HG02852 (cell line): ENCODE data around the gene OOSP2.

Source experiments
- ATAC-seq: cut with Tn5 transposase; IDR thresholded peaks from one replicate; pipeline ENCODE4 v1.9.1; 2021; ENCODE audit warnings: mild to moderate bottlenecking, moderate library complexity; ENCODE audit not compliant: unreplicated experiment

The OOSP2 gene

DNA sequence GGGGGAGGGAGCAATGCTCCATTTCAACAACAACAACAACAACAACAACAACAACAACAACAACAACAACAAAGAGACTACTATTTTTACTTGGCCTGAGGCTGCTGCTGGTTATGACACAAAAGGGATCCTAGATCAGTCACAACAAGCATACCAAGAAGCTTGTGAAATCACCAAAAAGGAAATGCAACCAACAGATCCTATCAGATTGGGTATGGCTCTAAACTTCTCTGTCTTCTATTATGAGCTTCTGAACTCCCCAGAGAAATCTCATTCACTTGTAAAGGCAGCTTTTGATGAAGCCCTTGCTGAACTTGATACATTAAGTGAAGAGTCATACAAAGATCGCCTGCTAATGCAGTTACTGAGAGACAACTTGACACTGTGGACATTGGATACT, 37.8 kb downstream of the OOSP2 start:
- ATAC-seq, result no peak

DNA sequence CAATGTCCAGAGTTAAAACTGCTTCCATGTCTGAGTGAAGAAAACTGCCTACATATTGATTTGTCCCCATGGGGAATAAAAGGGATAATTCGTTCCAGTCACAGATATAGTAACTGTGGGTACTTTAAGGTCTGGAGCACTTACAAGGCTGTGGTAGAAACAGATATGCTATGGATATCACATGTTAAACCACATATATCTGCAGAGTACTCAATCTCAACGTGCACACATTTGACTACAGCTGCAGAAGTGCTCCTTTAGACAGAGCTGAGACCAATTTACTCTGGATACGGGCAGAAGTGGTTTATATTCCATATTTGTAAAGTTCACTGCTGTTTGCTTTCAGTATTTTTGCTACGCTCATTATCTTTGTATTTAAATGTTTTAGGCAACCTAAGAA, 38.5 kb downstream of the OOSP2 start:
- no peak for ATAC-seq

DNA sequence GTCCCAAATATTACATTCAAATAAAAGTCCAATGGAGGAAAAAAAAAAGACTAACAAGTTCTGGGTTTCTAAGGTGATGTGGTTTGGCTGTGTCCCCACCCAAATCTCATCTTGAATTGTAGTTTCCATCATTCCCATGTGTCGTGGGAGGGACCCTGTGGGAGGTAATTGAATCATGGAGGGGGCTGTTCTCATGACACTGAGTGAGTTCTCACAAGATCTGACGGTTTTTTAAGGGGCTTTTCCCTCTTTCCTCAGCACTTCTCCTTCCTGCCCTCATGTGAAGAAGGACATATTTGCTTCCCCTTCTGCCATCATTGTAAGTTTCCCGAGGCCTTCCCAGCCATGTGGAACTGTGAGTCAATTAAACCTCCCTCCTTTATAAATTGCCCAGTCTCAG, 40.3 kb downstream of the OOSP2 start:
- ATAC-seq, result no peak

DNA sequence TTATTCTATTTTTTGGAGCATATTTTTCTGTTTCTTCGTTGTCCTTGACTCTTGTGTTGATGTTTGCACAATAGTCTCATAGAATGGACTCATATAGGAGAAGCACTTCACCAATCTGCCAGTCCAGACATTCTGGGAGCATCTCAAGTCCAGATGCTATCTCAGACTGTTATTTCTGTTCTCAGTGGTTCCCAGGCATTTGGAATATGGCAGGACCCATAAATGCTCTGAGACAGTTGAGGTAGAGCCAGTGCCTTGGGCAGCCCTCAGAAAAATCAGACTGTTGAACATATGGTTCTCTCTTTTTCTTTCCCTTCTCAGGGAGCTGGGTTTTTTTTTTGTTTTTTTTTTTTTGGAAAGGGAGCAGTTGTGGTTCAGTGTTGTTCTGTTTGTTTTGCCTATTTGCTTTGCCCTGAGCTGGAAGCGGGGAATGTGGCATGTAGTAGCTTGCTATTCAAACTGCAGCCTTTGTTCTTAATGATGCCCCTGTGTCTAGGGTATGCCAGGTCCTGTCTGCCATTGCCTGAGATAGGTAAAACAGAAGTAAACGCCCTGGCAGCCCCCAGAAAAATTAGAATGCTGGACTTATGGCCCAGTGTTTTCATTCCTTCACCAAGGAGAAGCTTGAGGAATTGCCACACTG, 44.5 kb downstream of the OOSP2 start:
- ATAC-seq, result no peak

DNA sequence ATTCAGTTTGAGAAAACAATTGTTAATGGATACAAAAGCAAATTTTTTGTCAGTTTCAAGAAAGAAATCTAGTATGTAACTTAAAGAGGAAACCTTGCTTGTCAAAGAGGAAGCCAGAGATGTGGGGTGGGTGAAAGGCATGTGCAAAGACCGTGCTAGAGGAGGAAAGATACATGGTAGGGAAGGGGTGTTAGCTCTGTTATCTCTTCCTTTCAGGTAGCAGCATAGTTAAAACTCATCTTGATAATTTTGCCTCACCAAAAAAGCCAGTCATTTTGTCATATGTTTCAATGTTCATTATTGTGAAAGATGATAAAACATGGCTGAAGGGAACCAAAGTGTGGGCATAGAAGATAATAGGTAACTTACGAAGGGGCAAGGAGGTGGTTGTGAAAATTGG, 45.7 kb downstream of the OOSP2 start:
- ATAC-seq, result no peak

DNA sequence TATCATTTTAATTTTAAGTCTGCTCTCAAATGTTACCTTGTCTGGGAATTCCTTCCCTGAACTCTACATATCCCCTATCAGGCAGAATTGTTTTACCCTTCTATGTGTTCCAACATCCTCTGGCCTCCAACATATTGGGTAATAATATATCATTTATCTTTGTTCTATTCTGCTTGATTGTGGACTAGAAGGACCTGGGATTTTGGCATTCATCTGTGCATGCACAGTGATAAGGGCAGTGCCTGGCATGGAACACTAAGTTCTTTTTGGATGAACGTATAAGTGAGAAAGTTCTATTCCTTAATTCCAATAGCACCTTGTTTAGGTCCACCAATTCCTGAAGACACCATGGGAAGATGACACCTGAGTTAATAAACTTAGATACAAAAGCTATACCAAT, 47.0 kb downstream of the OOSP2 start:
- ATAC-seq, result no peak

DNA sequence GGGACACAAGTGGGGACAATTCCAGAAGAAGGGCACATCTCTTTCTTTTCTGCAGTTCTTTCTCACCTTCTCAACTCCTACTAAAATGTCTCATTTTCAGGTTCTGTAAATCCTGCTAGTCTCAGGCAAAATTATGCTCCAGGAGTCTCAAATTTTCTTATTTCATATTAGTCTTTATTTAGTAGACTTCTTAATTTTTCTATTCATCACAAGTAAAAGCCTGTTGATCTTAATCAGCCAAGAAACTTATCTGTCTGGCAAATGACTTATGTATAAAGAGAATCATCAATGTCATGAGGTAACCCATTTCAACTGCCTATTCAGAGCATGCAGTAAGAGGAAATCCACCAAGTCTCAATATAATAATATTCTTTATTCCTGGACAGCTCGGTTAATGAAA, 48.2 kb downstream of the OOSP2 start, which contains the start of gene MS4A2:
TSS of gene MS4A2 (plus strand) at position 301 of the 400 bp plus-strand sequence. CDS start 102 bp downstream, outside the sequence.
- ATAC-seq, result no peak

DNA sequence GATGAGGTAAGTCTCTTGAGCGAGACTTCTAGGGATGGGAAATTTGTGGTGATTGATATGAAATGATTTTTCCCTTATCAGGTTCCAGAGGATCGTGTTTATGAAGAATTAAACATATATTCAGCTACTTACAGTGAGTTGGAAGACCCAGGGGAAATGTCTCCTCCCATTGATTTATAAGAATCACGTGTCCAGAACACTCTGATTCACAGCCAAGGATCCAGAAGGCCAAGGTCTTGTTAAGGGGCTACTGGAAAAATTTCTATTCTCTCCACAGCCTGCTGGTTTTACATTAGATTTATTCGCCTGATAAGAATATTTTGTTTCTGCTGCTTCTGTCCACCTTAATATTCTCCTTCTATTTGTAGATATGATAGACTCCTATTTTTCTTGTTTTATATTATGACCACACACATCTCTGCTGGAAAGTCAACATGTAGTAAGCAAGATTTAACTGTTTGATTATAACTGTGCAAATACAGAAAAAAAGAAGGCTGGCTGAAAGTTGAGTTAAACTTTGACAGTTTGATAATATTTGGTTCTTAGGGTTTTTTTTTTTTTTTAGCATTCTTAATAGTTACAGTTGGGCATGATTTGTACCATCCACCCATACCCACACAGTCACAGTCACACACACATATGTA, 55.4 kb downstream of the OOSP2 start:
- ATAC-seq, result no peak

DNA sequence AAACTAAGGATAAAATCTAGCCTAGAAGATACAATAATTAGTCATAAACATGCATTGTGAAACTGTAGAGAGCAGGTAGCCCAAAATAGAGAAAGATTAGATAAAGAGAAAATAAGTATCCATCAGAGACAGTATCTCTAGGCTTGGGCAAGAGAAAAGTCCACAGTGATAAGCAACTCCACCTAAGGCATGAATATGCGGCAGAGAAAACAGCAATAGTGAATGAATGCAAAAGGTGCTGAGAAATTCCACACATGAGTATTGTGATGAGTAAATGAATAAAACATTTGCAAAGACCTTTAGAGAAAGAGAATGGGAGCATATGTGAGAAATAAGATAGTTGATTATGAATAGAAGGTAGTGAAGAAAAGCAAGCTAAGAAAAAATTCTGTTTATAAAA, 57.0 kb downstream of the OOSP2 start:
- ATAC-seq, result no peak
